OCI-LY7 (cell line): ENCODE measurements around the gene MGAT4D. TPM values are rescaled to one million over a fixed set of nuclear protein-coding genes. Genes with fewer than 3 reads are reported as not detected.

Experiments used
- BruUV-seq: library from RNA; stranded (reverse); fragments of 400-500 nt; replicated peaks from 2 replicates; lab custom pipeline; 2021; lab: Mats Ljungman, UMichigan
- CTCF ChIA-PET: fragments of 300-600 bp; sonication (Branson Sonifier 250); formaldehyde crosslinking; loops from one replicate; lab custom pipeline; 2022; ENCODE audit warnings: antibody characterized with exemption; ENCODE audit not compliant: unreplicated experiment; lab: Charles Lee
- POLR2A ChIA-PET: fragments of 300-600 bp; sonication (Branson Sonifier 250); formaldehyde crosslinking; loops from one replicate; lab custom pipeline; 2022; ENCODE audit warnings: antibody characterized with exemption; lab: Charles Lee
- DNase-seq: peaks from one replicate; pipeline ENCODE4 v3.0.0-alpha.2; 2015; ENCODE audit warnings: low spot score
- H2AFZ ChIP-seq: fragments of 200-600 bp; sonication (generic), shearing (Covaris generic); 2 replicates; pipeline ENCODE4 v1.6.1; 2014; ENCODE audit warnings: mild to moderate bottlenecking, antibody characterized with exemption, low read length, moderate library complexity
- H3K27ac ChIP-seq: fragments of 200-600 bp; sonication (generic); 2 replicates; pipeline ENCODE4 v1.5.1; 2014; ENCODE audit warnings: mixed run types, low read depth, mild to moderate bottlenecking, moderate library complexity, low read length, inconsistent platforms; ENCODE audit not compliant: poor library complexity, severe bottlenecking
- H3K36me3 ChIP-seq: fragments of 200-600 bp; sonication (generic); 2 replicates; pipeline ENCODE4 v1.6.1; 2014; ENCODE audit warnings: mild to moderate bottlenecking, antibody characterized with exemption, low read length, moderate library complexity, mixed read lengths; ENCODE audit not compliant: insufficient read depth
- H3K4me1 ChIP-seq: fragments of 200-600 bp; sonication (generic); 2 replicates; pipeline ENCODE4 v1.5.1; 2014; ENCODE audit warnings: mild to moderate bottlenecking, low read length; ENCODE audit not compliant: insufficient read depth, poor library complexity, severe bottlenecking
- H3K4me2 ChIP-seq: fragments of 200-600 bp; sonication (generic); 2 replicates; pipeline ENCODE4 v1.6.1; 2014; ENCODE audit warnings: mild to moderate bottlenecking, low read length
- H3K4me3 ChIP-seq: fragments of 200-600 bp; sonication (generic); 2 replicates; pipeline ENCODE4 v1.5.1; 2014; ENCODE audit warnings: mild to moderate bottlenecking, low read depth, low read length; ENCODE audit not compliant: poor library complexity, severe bottlenecking
- H3K79me2 ChIP-seq: fragments of 200-600 bp; sonication (generic); 2 replicates; pipeline ENCODE4 v1.6.1; 2016; ENCODE audit warnings: low read depth, mild to moderate bottlenecking, low read length, moderate library complexity, mixed read lengths; ENCODE audit not compliant: insufficient read depth
- H3K9me2 ChIP-seq: fragments of 200-600 bp; sonication (generic); 2 replicates; pipeline ENCODE4 v1.6.1; 2016; ENCODE audit warnings: mild to moderate bottlenecking, low read length, mixed read lengths; ENCODE audit not compliant: insufficient read depth
- H3K9me3 ChIP-seq: fragments of 200-600 bp; sonication (generic); 2 replicates; pipeline ENCODE4 v1.6.1; 2014; ENCODE audit warnings: mild to moderate bottlenecking, mixed run types, low read length, mixed read lengths
- H4K20me1 ChIP-seq: fragments of 200-600 bp; sonication (generic); 2 replicates; pipeline ENCODE4 v1.6.1; 2014; ENCODE audit warnings: mild to moderate bottlenecking, antibody characterized with exemption, low read length, moderate library complexity, mixed read lengths; ENCODE audit not compliant: insufficient read depth
- CTCF ChIP-seq: fragments of 200-600 bp; sonication (generic); conservative IDR thresholded peaks from 2 replicates; pipeline ENCODE4 v1.5.1; 2014; ENCODE audit warnings: mild to moderate bottlenecking, antibody characterized with exemption, low read length, moderate library complexity, mixed read lengths
- EZH2phosphoT487 ChIP-seq: fragments of 200-600 bp; sonication (generic); IDR thresholded peaks from 2 replicates; pipeline ENCODE4 v1.6.1; 2018; ENCODE audit warnings: low read depth, borderline replicate concordance, mild to moderate bottlenecking, mixed run types, antibody characterized with exemption, low read length, moderate library complexity, mixed read lengths
- intact Hi-C: fragments of 100-400 bp; cut with micrococcal nuclease; formaldehyde crosslinking; loops from one replicate; pipeline ENCODE4 v1.10.0; 2022; ENCODE audit not compliant: unreplicated experiment
- total RNA-seq, 2 experiments: library from RNA; depleted of rRNA in 1 of 2; stranded (reverse); fragments of >200 nt in 1 of 2; shearing (Covaris generic) in 1 of 2; gene quantifications; 2 replicates each; pipeline ENCODE4 v1.2.3, GENCODE V29; 2014 to 2022

Gene MGAT4D
- total RNA-seq, 2 experiments from 2014 or later = not detected

DNA sequence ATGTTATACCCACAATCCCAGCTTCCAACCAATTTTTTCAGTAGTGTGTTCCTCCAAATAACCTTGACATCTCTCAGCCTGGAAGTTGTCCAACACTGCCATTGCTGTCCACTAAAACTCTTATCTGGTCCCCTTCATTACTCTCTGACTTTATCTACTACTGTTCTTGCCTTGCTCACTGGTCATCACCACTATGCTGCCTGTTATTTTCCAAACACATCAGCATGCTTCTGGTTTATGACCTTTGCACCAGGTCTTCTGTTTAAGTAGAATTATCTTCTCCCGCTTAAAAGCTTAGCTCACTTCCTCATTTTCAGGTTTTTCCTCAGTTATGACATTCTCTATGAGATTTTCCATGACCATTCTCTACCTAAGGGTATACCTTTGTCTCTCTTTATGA is 31.3 kb upstream of the MGAT4D start:
- no peaks in the 10 kb centered on the region for H3K9me3 ChIP-seq
- ChIA-PET POLR2A (no interaction called here), CTCF (no interaction called here)
- BruUV-seq = no TSS peak
- H4K20me1 ChIP-seq = no peaks in the 10 kb centered on the region
- peaks cover 13% of the 10 kb centered on the region for H3K4me1 ChIP-seq
- no peak overlapping the region for H3K4me2 ChIP-seq
- peaks cover 14% of the 10 kb centered on the region; the same call in 1 of the 2 replicates for H3K79me2 ChIP-seq
- H2AFZ ChIP-seq = no peak overlapping the region
- no peak overlapping the region for H3K27ac ChIP-seq
- DNase-seq = no peak
- intact Hi-C loops = loop anchor here (5.0 kb wide), 1 partner anchor 693 kb away; the partner anchor contains the start of gene ZNF330
- TF ChIP-seq EZH2phosphoT487 = no peak
- no peak for TF ChIP-seq CTCF
- no peaks in the 10 kb centered on the region for H3K9me2 ChIP-seq
- H3K36me3 ChIP-seq = peaks cover 40% of the 10 kb centered on the region
- H3K4me3 ChIP-seq = no peak overlapping the region

- Histone ChIP-seq H2AFZ (peak within 1 kb of the TSS; percentile 81), H4K20me1 (no peaks in the 10 kb centered on the region), H3K27ac (peak within 1 kb of the TSS; percentile 42), H3K36me3 (peaks cover 26% of the 10 kb centered on the region), H3K4me1 (peaks cover 18% of the 10 kb centered on the region), H3K9me2 (no peaks in the 10 kb centered on the region), H3K79me2 (peaks cover 14% of the 10 kb centered on the region; the same call in 1 of the 2 replicates), H3K4me2 (peak within 1 kb of the TSS; percentile 92), H3K9me3 (no peaks in the 10 kb centered on the region), H3K4me3 (peak within 1 kb of the TSS; percentile 80)
- TSS peak; percentile 58 for BruUV-seq
- intact Hi-C loops = loop anchor here (1.0 to 5.0 kb wide), 7 partner anchors 71 to 328 kb away; partner anchors contain the start of gene CLGN
- ChIA-PET CTCF (interaction anchor here (0.5 kb wide), 1 partner anchor 164 kb away, joined by 3 read pairs; no protein-coding TSS in a partner anchor), POLR2A (interaction anchor here (0.5 to 3.6 kb wide), 11 partner anchors 9 to 164 kb away, joined by 3 to 14 read pairs (median 5); partner anchors contain the start of gene CLGN)
- no peak for TF ChIP-seq EZH2phosphoT487
- TF ChIP-seq CTCF = peak; percentile 95
- DNase-seq = peak; percentile 99
Observed at GRCh38 chr4:140523857-140524742, 26.0 kb upstream of the MGAT4D start, which contains the start of gene ELMOD2. TSS of gene ELMOD2 (plus strand) at chr4:140524168. CDS start at chr4:140525429, 1,261 bp downstream.
